Trophoblast cell (in vitro differentiated cells and primary cell): Measurements from ENCODE around the gene GKN2.
A peak's percentile ranks its signal among the peaks of the same experiment; 100 is the strongest.

ENCODE experiments used
- DNase-seq, 2 donors: peaks; one replicate each; pipeline ENCODE4 v3.0.0-alpha.2; 2016
- H2AFZ ChIP-seq: 2 replicates; pipeline ENCODE4 v1.6.1; 2013; ENCODE audit warnings: low read length, moderate library complexity, mild to moderate bottlenecking; ENCODE audit not compliant: insufficient read depth, poor library complexity
- H2AK5ac ChIP-seq: 2 replicates; pipeline ENCODE4 v1.6.1; 2013; ENCODE audit warnings: mild to moderate bottlenecking, low read length
- H2BK120ac ChIP-seq: 2 replicates; pipeline ENCODE4 v1.6.1; 2013; ENCODE audit warnings: low read length, mild to moderate bottlenecking, moderate library complexity; ENCODE audit not compliant: insufficient read depth, poor library complexity
- H2BK12ac ChIP-seq: 2 replicates; pipeline ENCODE4 v1.6.1; 2013; ENCODE audit warnings: mild to moderate bottlenecking, low read length, moderate library complexity
- H2BK5ac ChIP-seq: 2 replicates; pipeline ENCODE4 v1.6.1; 2013; ENCODE audit warnings: low read length, low read depth, moderate library complexity, mild to moderate bottlenecking; ENCODE audit not compliant: poor library complexity
- H3K14ac ChIP-seq: 2 replicates; pipeline ENCODE4 v1.6.1; 2013; ENCODE audit warnings: mild to moderate bottlenecking, low read length
- H3K18ac ChIP-seq: 2 replicates; pipeline ENCODE4 v1.6.1; 2013; ENCODE audit warnings: mild to moderate bottlenecking, low read length
- H3K23ac ChIP-seq: 2 replicates; pipeline ENCODE4 v1.6.1; 2013; ENCODE audit warnings: low read length
- H3K27ac ChIP-seq: 2 replicates; pipeline ENCODE4 v1.5.1; 2013; ENCODE audit warnings: low read depth, mild to moderate bottlenecking, inconsistent platforms, low read length, moderate library complexity
- H3K27me3 ChIP-seq: 2 replicates; pipeline ENCODE4 v1.6.1; 2013; ENCODE audit warnings: inconsistent platforms, mild to moderate bottlenecking, low read length, moderate library complexity; ENCODE audit not compliant: insufficient read depth
- H3K36me3 ChIP-seq, 2 experiments: 1 replicate in 1 of 2; 2 replicates in 1 of 2; pipeline ENCODE4 v1.6.1; 2013; ENCODE audit warnings: low read length in 2 of 2, mild to moderate bottlenecking in 2 of 2, moderate library complexity in 1 of 2; ENCODE audit not compliant: insufficient read depth in 2 of 2, control insufficient read depth in 1 of 2
- H3K4ac ChIP-seq: 2 replicates; pipeline ENCODE4 v1.6.1; 2013; ENCODE audit warnings: low read depth, mild to moderate bottlenecking, low read length, moderate library complexity
- H3K4me1 ChIP-seq, 2 experiments: 1 replicate in 1 of 2; 2 replicates in 1 of 2; pipeline ENCODE4 v1.6.1; 2013; ENCODE audit warnings: low read length in 2 of 2, mild to moderate bottlenecking in 2 of 2, moderate library complexity in 1 of 2; ENCODE audit not compliant: insufficient read depth in 2 of 2, control insufficient read depth in 1 of 2
- H3K4me2 ChIP-seq: 2 replicates; pipeline ENCODE4 v1.6.1; 2013; ENCODE audit warnings: inconsistent platforms, mild to moderate bottlenecking, low read length, moderate library complexity
- H3K4me3 ChIP-seq: 2 replicates; pipeline ENCODE4 v1.5.1; 2013; ENCODE audit warnings: mild to moderate bottlenecking, low read depth, low read length, inconsistent platforms
- H3K79me1 ChIP-seq: one replicate; pipeline ENCODE4 v1.6.1; 2013; ENCODE audit warnings: low read length
- H3K79me2 ChIP-seq: 2 replicates; pipeline ENCODE4 v1.6.1; 2013; ENCODE audit warnings: low read length, mild to moderate bottlenecking; ENCODE audit not compliant: control insufficient read depth, insufficient read depth, poor library complexity
- H3K9ac ChIP-seq: 2 replicates; pipeline ENCODE4 v1.6.1; 2013; ENCODE audit warnings: mild to moderate bottlenecking, low read length
- H3K9me3 ChIP-seq: 2 replicates; pipeline ENCODE4 v1.6.1; 2013; ENCODE audit warnings: low read depth, mild to moderate bottlenecking, control low read depth, inconsistent platforms, low read length; ENCODE audit not compliant: insufficient read depth
- H4K12ac ChIP-seq: 2 replicates; pipeline ENCODE4 v1.6.1; 2013; ENCODE audit warnings: low read depth, mild to moderate bottlenecking, low read length, moderate library complexity
- H4K8ac ChIP-seq: 2 replicates; pipeline ENCODE4 v1.6.1; 2013; ENCODE audit warnings: low read depth, mild to moderate bottlenecking, low read length, moderate library complexity
- H4K91ac ChIP-seq: one replicate; pipeline ENCODE4 v1.6.1; 2013; ENCODE audit warnings: low read depth, mild to moderate bottlenecking, low read length, moderate library complexity
- WGBS: extraction: QIAGEN DNeasy Blood & Tissue Kit; methylation state at CpG from one replicate; pipeline ENCODE4 v1.1.7; 2013; ENCODE audit warnings: missing lambda C conversion rate; ENCODE audit not compliant: insufficient read length, insufficient coverage; ENCODE audit errors: extremely low coverage; 5-methylcytosine and 5-hydroxymethylcytosine counted together

GKN2 gene

DNA sequence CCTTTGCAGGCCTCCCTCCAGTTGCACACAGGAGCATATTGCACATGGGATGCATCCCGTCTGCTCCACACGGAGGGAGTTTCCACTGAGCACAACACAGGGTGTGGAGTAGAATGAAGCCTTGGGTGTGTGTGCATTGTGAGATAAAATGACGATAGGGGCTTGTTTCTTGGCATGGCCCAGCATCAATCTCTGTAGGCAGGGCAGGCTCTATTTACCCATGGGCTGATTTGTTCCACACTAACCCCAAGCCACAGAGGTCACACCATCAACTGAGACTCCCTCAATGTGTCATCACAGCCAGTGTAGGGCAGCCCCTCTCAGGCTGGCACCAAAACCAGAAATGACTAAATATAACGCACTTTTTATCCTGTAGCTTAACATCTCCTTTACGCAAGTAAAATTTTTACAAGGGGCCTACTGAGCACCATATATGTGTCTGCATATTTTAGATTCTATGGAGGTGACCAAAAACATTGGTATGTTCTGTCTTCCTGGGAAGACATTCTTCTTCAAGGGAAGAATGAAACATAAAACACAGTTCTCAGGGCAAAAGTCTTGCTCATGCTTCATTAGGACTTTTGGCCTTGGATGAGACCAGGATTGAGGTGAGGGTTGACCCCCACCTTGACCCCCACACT lies 19.0 kb upstream of the GKN2 start:
- no CpG with 5 or more reads among the region's 5 CpGs for WGBS

GRCh38 chr2:68970566-68971265 lies 18.0 kb upstream of the GKN2 start:
- no peaks in the 10 kb centered on the region for H3K9me3 ChIP-seq
- H3K14ac ChIP-seq: no peak overlapping the region
- no peak overlapping the region for H2AFZ ChIP-seq
- no peak overlapping the region for H3K4me3 ChIP-seq
- WGBS: no CpG with 5 or more reads among the region's 8 CpGs
- no peak overlapping the region for H4K12ac ChIP-seq
- H2BK5ac ChIP-seq: no peak overlapping the region
- H3K18ac ChIP-seq: no peak overlapping the region
- no peak overlapping the region for H3K4me2 ChIP-seq
- no peak overlapping the region for H3K4ac ChIP-seq
- H3K36me3 ChIP-seq: no peaks in the 10 kb centered on the region
- no peak overlapping the region for H3K23ac ChIP-seq
- peaks cover 5 to 7% of the 10 kb centered on the region in 2 experiments for H3K4me1 ChIP-seq
- no peak overlapping the region for H3K9ac ChIP-seq
- H4K91ac ChIP-seq: no peak overlapping the region
- peak in 1 of 2 donors; percentile 5 for DNase-seq
- H4K8ac ChIP-seq: no peak overlapping the region
- H3K79me2 ChIP-seq: no peaks in the 10 kb centered on the region
- H2BK12ac ChIP-seq: peak overlapping the region; percentile 84
- no peak overlapping the region for H2BK120ac ChIP-seq
- H3K79me1 ChIP-seq: peaks cover 4% of the 10 kb centered on the region
- peak overlapping the region; percentile 40 for H3K27ac ChIP-seq
- H2AK5ac ChIP-seq: peak overlapping the region; percentile 50
- no peaks in the 10 kb centered on the region for H3K27me3 ChIP-seq

More for the DNA sequence above, 19.0 kb upstream of the GKN2 start:
- Histone ChIP-seq H3K9me3 (no peaks in the 10 kb centered on the region), H3K4me2 (peak overlapping the region; percentile 8), H4K8ac (no peak overlapping the region), H3K9ac (no peak overlapping the region), H2BK5ac (peak overlapping the region; percentile 29), H3K14ac (no peak overlapping the region), H2AFZ (no peak overlapping the region), H3K36me3 (no peaks in the 10 kb centered on the region), H3K79me1 (peaks cover 4% of the 10 kb centered on the region), H2BK12ac (no peak overlapping the region), H3K4me3 (no peak overlapping the region), H4K91ac (no peak overlapping the region), H3K18ac (no peak overlapping the region), H3K23ac (no peak overlapping the region), H3K4ac (no peak overlapping the region), H3K79me2 (no peaks in the 10 kb centered on the region), H4K12ac (no peak overlapping the region), H2BK120ac (no peak overlapping the region), H3K27me3 (no peaks in the 10 kb centered on the region), H3K4me1 (peaks cover 5 to 7% of the 10 kb centered on the region in 2 experiments), H2AK5ac (no peak overlapping the region), H3K27ac (peak overlapping the region; percentile 52)
- peak; percentile 54 to 87 for DNase-seq

- Histone ChIP-seq H4K12ac (no peak overlapping the region), H3K9me3 (no peaks in the 10 kb centered on the region), H2BK120ac (no peak overlapping the region), H2AFZ (peak overlapping the region; percentile 90), H3K4me3 (no peak overlapping the region), H2BK12ac (peak overlapping the region; percentile 82), H3K9ac (no peak overlapping the region), H3K14ac (no peak overlapping the region), H3K27ac (no peak overlapping the region), H3K23ac (no peak overlapping the region), H3K79me2 (no peaks in the 10 kb centered on the region), H3K27me3 (no peaks in the 10 kb centered on the region), H3K18ac (no peak overlapping the region), H4K91ac (no peak overlapping the region), H2BK5ac (no peak overlapping the region), H3K79me1 (peaks cover 4% of the 10 kb centered on the region), H3K4ac (no peak overlapping the region), H4K8ac (no peak overlapping the region), H3K4me2 (no peak overlapping the region), H3K4me1 (peaks cover 5 to 7% of the 10 kb centered on the region in 2 experiments), H2AK5ac (no peak overlapping the region), H3K36me3 (no peaks in the 10 kb centered on the region)
- no CpG with 5 or more reads among the region's 8 CpGs for WGBS
- DNase-seq: no peak
Measured at GRCh38 chr2:68969736-68970490, 17.2 kb upstream of the GKN2 start.

DNA sequence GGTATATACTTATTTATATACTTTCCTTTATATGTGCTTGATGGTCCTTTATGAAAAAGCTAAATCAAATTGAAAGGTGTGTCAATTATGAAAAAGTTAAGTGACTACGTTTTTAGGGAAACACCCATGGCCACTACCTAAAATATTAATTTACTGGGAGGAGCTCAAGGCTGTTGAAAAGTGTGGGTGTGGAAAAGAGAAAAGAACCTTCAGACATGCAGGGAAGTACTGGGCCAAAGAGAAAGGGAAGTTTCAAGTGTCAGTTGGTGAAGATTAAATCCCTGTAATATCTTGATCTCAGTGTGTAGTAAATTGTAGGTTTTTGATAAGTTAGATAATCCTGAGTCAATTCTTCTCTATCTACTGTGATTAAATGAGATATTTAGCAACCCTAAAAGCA lies 15.5 kb upstream of the GKN2 start:
- H3K23ac ChIP-seq: no peak overlapping the region
- no peaks in the 10 kb centered on the region for H3K79me2 ChIP-seq
- no peak overlapping the region for H3K4ac ChIP-seq
- no peak overlapping the region for H2AK5ac ChIP-seq
- H4K91ac ChIP-seq: no peak overlapping the region
- peaks cover 4% of the 10 kb centered on the region for H3K79me1 ChIP-seq
- H2BK12ac ChIP-seq: no peak overlapping the region
- H3K4me1 ChIP-seq: peaks cover 5 to 7% of the 10 kb centered on the region in 2 experiments
- WGBS: no CpG with 5 or more reads among the region's 1 CpG
- H3K9me3 ChIP-seq: no peaks in the 10 kb centered on the region
- H4K12ac ChIP-seq: no peak overlapping the region
- H3K14ac ChIP-seq: no peak overlapping the region
- H3K9ac ChIP-seq: no peak overlapping the region
- no peak overlapping the region for H3K18ac ChIP-seq
- no peak overlapping the region for H3K4me3 ChIP-seq
- no peak overlapping the region for H3K4me2 ChIP-seq
- no peak overlapping the region for H2BK120ac ChIP-seq
- no peaks in the 10 kb centered on the region for H3K27me3 ChIP-seq
- no peak overlapping the region for H2BK5ac ChIP-seq
- H3K27ac ChIP-seq: no peak overlapping the region
- DNase-seq: no peak
- no peaks in the 10 kb centered on the region for H3K36me3 ChIP-seq
- no peak overlapping the region for H4K8ac ChIP-seq
- no peak overlapping the region for H2AFZ ChIP-seq
